GM19438 (cell line): Measurements from ENCODE around the gene ZNF41.

Experiments used
- ATAC-seq: cut with Tn5 transposase; IDR thresholded peaks from one replicate; pipeline ENCODE4 v1.9.1; 2021; ENCODE audit warnings: low read depth; ENCODE audit not compliant: unreplicated experiment

Gene ZNF41

GRCh38 chrX:47420265-47420664 is 62.8 kb downstream of the ZNF41 start:
- no peak for ATAC-seq

- ATAC-seq: no peak
Observed at GRCh38 chrX:47413179-47413594, 69.8 kb downstream of the ZNF41 start.
